HG02798 (cell line): ENCODE measurements around the gene PTPRN2.
"Not testable (repeated sequence)": the region's sequence is repeated elsewhere in the genome, so short reads cannot be mapped to it uniquely, and the experiment has no call there.

ENCODE experiments used
- ATAC-seq: cut with Tn5 transposase; IDR thresholded peaks from one replicate; pipeline ENCODE4 v1.9.1; 2021; ENCODE audit warnings: mild to moderate bottlenecking; ENCODE audit not compliant: unreplicated experiment, poor library complexity

Gene PTPRN2

GRCh38 chr7:157786375-157787274 is 801.0 kb downstream of the PTPRN2 start:
- no peak for ATAC-seq

DNA sequence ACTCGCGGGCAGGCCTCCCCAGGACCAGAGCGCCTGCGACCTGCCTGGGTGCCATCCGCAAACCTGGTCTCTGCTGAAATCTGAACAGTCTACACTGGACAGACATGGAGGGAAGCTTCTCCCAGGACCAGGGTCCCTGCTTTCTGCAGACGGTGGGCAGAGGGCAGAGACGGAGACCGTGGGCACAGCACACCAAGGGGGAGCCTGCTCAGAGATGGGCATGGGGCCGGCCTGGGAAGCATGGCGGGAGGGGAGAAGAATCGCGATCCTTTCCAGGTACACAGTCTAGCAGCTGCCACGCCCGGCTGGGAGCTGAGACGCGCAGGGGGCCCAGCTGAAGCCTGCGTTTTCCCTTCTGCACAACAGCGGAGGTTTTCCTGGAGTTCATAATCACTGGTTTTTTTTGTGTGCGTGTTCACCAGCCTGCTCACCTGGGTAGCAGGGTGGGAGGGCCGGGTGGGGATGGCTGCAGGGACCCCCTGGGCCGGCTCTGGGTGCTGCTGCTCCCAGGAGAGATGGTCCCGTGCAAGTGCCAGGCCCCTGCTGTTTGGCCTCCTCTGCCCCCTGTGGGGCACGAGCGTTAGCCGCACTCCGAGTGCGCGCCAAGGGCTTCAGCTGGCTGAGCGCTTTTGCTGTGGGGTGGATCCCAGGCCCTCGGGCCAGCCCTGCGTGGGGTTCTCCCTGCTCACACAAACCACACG is 802.0 kb downstream of the PTPRN2 start:
- ATAC-seq, result no peak

DNA sequence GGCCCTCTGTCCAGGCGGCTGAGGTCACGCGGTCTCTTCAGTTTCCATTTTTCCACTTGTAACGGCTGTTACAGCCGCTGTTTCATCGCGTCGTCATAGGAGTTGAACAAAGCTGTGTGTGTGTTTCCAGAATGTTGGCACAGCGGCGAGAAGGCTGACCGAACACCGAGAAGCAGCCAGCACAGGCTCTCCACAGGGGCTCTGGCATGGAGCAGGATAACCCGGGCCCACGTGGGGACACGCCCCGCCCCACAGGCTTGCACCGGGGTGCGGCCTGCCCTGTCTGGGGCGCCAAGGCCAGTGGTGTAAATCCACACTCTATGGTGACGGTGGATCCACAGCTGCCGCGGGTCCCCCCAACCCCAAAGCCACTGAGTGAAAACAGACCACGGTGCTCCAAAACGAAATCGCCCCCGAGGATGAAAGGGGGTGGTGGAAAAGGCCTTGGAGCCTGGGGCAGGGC is 802.6 kb downstream of the PTPRN2 start:
- no peak for ATAC-seq

- no peak for ATAC-seq
These were observed 803.4 kb downstream of the PTPRN2 start for GRCh38 chr7:157784041-157784835.

GRCh38 chr7:157782041-157782440 is 805.6 kb downstream of the PTPRN2 start:
- no peak for ATAC-seq

DNA sequence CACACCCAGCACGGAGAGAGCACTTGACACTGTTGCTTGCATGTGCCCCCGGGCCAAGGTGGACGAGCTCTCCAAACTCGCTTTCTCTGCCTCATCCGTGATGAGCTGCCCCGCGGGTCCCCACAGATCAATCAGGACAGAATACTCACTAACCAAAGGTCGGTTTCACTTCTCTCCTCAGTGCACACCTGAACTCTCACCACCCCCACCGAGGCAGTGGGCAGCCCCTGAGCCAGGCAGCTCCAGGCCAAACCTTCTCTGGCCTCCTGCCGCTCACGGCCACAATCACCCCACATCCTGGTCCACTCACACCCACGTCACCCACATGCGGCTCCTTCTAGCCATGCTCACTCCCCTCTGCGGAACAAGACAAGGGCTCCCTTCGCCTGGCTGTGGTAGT is 806.9 kb downstream of the PTPRN2 start:
- ATAC-seq, result no peak

- no peak for ATAC-seq
These were observed 807.3 kb downstream of the PTPRN2 start for GRCh38 chr7:157780312-157780711.

GRCh38 chr7:157779206-157779605 is 808.4 kb downstream of the PTPRN2 start:
- no peak for ATAC-seq

GRCh38 chr7:157777194-157777762 is 810.3 kb downstream of the PTPRN2 start:
- not testable (repeated sequence) for ATAC-seq

DNA sequence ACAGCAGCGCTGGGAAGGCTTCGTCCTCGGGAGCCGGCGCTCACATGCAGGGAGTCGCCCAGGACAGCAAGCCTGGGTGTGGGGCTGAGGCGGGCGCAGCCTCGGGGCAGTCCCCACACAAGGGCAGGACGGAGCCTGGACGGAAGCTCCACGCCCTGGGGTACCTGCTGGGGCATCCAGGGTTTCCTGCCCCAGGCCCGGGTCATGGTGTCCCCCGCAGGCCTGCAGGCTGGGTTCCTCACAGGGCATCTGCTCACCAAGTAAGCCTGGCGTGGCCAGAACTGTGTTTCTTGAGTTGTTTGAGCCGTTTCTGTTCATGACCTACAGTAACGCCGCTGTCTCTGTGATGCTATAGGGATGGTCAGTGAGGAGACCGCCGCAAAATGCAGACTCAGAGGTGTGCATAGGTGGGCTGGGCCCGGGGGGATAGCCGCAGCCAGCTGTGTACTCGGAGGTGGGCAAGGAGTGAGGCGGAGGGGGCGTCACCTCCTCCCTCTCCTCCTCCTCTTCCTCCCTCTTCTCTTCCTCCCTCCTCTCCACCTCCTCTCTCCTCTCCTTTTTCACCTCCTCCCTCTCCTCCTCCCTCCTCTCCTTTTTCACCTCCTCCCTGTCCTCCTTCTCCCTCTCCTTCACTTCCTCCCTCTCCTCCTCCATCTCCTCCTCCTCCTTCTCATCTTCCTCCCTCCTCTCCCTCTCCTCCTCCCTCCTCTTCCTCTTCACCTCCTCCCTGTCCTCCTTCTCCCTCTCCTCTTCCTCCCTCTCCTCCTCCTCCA is 811.9 kb downstream of the PTPRN2 start:
- no peak for ATAC-seq

DNA sequence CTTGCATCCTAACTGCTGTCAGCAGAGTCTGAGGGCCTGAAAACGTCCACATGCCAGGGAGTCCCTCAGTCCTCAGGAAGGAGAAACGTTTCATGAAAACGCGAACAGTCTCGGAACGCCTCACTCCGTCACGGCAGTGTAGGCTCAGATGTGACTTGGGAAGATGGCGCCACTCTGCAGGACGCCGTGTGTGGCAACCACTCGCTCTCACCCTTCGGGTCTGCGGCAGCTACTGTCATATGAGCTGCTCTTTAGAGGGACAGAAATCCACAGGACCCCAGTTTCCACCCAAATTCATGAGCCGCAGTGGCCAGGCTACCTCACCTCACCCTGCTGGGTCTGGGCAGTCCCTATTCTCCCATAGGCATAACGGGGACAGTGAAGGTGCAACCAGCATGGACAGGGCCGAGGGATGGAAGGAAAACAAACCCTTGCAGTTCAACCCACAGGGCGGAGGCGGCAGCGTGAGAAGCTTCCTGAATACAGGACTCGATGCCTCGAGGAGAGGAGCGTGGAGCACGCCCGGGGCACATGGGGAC is 812.5 kb downstream of the PTPRN2 start:
- ATAC-seq, result no peak

GRCh38 chr7:157774495-157774894 is 813.1 kb downstream of the PTPRN2 start:
- ATAC-seq, result no peak

GRCh38 chr7:157773361-157773760 is 814.3 kb downstream of the PTPRN2 start:
- ATAC-seq, result no peak

- no peak for ATAC-seq
These were observed 815.0 kb downstream of the PTPRN2 start for GRCh38 chr7:157772486-157773130.

- no peak for ATAC-seq
These were observed 815.9 kb downstream of the PTPRN2 start for GRCh38 chr7:157771689-157772088.

DNA sequence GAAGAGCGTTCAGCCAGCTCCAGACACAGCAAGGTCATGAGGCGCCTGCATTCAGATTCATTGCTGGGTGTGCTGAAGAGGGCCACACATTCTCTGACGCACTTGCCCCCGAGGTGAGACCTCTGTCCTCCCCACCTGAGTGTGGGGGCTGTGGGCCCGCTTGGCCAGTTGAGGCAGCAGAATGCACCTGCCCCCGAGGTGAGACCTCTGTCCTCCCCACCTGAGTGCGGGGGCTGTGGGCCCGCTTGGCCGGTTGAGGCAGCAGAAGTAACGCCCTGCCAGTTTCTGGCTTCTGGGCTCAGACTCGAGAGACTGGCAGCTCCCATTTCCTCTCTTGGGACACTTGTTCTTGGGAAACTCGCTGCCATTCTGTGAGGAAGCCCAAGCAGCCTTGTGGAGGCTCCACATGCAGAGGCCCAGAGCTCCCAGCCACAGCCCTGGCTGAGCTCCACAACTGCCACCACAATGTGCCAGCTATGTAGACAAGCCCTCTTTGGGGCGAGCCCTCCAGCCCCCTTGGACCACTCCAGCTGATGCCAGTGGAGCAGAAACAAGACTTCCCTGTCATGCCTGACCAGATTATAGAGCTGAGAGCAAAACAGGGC is 816.8 kb downstream of the PTPRN2 start:
- ATAC-seq, result no peak

GRCh38 chr7:157769526-157770215 is 818.0 kb downstream of the PTPRN2 start:
- ATAC-seq, result no peak

DNA sequence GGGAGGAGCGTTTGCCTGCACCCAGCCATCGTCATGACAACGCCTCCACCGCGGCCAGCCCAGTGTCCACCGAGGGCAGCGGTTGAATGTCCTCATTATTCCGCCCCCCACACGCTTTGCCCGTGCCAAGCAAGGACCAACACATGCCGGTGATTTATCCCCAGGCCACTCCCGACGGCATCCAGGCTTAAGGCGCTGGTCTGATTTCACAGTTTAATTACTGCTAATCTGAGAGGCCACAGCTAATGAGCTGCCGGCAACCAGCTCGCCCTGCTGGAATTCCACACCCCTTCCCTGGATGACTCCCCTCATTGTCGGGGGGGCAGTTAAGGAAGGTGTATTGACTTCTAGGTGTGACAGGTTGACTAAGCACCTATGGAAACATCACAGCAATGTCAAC is 818.5 kb downstream of the PTPRN2 start:
- no peak for ATAC-seq
